GM21367 (cell line): ENCODE measurements around the gene FBXO27.
"Not testable (repeated sequence)": the region's sequence is repeated elsewhere in the genome, so short reads cannot be mapped to it uniquely, and the experiment has no call there.

Experiments used
- ATAC-seq: cut with Tn5 transposase; IDR thresholded peaks from one replicate; pipeline ENCODE4 v1.9.1; 2021; ENCODE audit not compliant: unreplicated experiment

Gene FBXO27

GRCh38 chr19:39045506-39045905 lies 13.2 kb upstream of the FBXO27 start:
- ATAC-seq, result no peak

- ATAC-seq, result no peak
Observed at GRCh38 chr19:39038098-39038497, 5.7 kb upstream of the FBXO27 start.

- ATAC-seq, result no peak
Observed at GRCh38 chr19:39037194-39037593, 4.8 kb upstream of the FBXO27 start.

- no peak for ATAC-seq
Observed at GRCh38 chr19:39036581-39036980, 4.2 kb upstream of the FBXO27 start.

- no peak for ATAC-seq
Observed at GRCh38 chr19:39031368-39032062, 834 bp downstream of the FBXO27 start.

GRCh38 chr19:39030854-39031367 lies 1.4 kb downstream of the FBXO27 start:
- ATAC-seq, result no peak

GRCh38 chr19:39024875-39025641 lies 7.3 kb downstream of the FBXO27 start:
- no peak for ATAC-seq

GRCh38 chr19:39021063-39021462 lies 11.3 kb downstream of the FBXO27 start:
- no peak for ATAC-seq

GRCh38 chr19:39017646-39018045 lies 14.7 kb downstream of the FBXO27 start:
- ATAC-seq, result no peak

GRCh38 chr19:39017026-39017425 lies 15.3 kb downstream of the FBXO27 start:
- ATAC-seq, result no peak

GRCh38 chr19:39014037-39014436 lies 18.3 kb downstream of the FBXO27 start:
- ATAC-seq, result no peak

GRCh38 chr19:39009001-39009400 lies 23.3 kb downstream of the FBXO27 start:
- ATAC-seq, result no peak

GRCh38 chr19:39008137-39008536 lies 24.2 kb downstream of the FBXO27 start:
- no peak for ATAC-seq

- no peak for ATAC-seq
Observed at GRCh38 chr19:39007096-39007495, 25.3 kb downstream of the FBXO27 start.

GRCh38 chr19:39004403-39004802 lies 27.9 kb downstream of the FBXO27 start:
- no peak for ATAC-seq

- no peak for ATAC-seq
Observed at GRCh38 chr19:39003796-39004195, 28.6 kb downstream of the FBXO27 start.

- no peak for ATAC-seq
Observed at GRCh38 chr19:39003188-39003587, 29.2 kb downstream of the FBXO27 start.

- no peak for ATAC-seq
Observed at GRCh38 chr19:39001041-39001440, 31.3 kb downstream of the FBXO27 start.

GRCh38 chr19:38997576-38997975 lies 34.8 kb downstream of the FBXO27 start:
- not testable (repeated sequence) for ATAC-seq

GRCh38 chr19:38993271-38993670 lies 39.1 kb downstream of the FBXO27 start:
- no peak for ATAC-seq

- ATAC-seq, result no peak
Observed at GRCh38 chr19:38990949-38991697, 41.2 kb downstream of the FBXO27 start.

- ATAC-seq, result not testable (repeated sequence)
Observed at GRCh38 chr19:38989614-38990013, 42.7 kb downstream of the FBXO27 start.
